ENCODE data around the gene GBP4.

GBP4 gene

DNA sequence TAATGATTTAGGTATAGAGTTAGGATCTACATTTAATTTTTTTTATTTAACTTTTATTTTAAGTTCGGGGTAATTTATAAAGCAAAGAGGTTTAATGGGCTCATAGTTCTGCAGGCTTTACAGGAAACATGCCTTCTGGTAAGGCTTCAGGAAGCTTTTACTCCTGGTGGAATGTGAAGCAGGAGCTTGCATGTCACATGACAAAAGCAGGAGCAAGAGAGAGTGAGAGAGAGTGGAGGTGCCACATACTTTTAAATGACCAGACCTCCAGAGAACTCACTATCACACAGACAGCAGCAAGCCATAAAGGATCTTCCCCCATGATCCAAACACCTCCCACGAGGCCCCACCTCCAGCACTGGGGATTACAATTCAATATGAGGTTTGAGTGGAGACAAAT is 55.3 kb downstream of the GBP4 start:
- TF ChIP-seq, protein P1, sequence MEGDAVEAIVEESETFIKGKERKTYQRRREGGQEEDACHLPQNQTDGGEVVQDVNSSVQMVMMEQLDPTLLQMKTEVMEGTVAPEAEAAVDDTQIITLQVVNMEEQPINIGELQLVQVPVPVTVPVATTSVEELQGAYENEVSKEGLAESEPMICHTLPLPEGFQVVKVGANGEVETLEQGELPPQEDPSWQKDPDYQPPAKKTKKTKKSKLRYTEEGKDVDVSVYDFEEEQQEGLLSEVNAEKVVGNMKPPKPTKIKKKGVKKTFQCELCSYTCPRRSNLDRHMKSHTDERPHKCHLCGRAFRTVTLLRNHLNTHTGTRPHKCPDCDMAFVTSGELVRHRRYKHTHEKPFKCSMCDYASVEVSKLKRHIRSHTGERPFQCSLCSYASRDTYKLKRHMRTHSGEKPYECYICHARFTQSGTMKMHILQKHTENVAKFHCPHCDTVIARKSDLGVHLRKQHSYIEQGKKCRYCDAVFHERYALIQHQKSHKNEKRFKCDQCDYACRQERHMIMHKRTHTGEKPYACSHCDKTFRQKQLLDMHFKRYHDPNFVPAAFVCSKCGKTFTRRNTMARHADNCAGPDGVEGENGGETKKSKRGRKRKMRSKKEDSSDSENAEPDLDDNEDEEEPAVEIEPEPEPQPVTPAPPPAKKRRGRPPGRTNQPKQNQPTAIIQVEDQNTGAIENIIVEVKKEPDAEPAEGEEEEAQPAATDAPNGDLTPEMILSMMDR (IDR thresholded peaks at IDR 0.05; ENCODE audit: low read depth, low read length): no peak
- no peak for DNase-seq (ENCODE audit: low read depth in 2 of 2)
- no peak overlapping the region for H3K4me3 ChIP-seq (replicated peaks in 1 of 2; ENCODE audit: low read depth in 2 of 2, low read length in 2 of 2)

- no peak for DNase-seq (ENCODE audit: low read depth in 2 of 2)
- no peak overlapping the region for H3K4me3 ChIP-seq (replicated peaks in 1 of 2; ENCODE audit: low read depth in 2 of 2, low read length in 2 of 2)
- TF ChIP-seq, protein P1 (IDR thresholded peaks at IDR 0.05; ENCODE audit: low read depth, low read length): no peak
Measured at GRCh38 chr1:89142160-89142559, 56.6 kb downstream of the GBP4 start.

DNA sequence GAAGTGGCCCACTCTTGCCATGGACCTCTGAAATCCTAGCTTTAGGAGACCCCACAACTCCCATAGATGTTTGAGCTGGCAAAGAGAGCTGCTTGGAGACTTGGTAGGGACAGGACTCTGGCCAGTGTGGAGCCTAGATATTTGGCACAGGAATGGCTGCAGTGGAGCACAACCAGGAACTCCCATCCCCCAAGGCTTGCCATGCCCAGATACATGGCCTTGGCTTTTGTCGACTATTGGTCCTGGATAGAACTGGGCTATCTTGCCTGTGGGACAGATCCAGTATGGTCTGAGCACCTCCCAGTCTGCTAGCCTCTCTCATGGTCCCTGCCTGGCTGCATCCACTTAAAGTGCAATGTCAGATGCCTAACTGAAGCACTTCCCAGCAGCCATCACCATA is 65.0 kb downstream of the GBP4 start:
- no peak overlapping the region for H3K4me3 ChIP-seq (replicated peaks in 1 of 2; ENCODE audit: low read depth in 2 of 2, low read length in 2 of 2)
- DNase-seq (ENCODE audit: low read depth in 2 of 2): no peak
- TF ChIP-seq, protein P1 (IDR thresholded peaks at IDR 0.05; ENCODE audit: low read depth, low read length): no peak

Data from cardiac fibroblast (primary cell).